ENCODE data around the gene DNAH12.

DNAH12 gene

DNA sequence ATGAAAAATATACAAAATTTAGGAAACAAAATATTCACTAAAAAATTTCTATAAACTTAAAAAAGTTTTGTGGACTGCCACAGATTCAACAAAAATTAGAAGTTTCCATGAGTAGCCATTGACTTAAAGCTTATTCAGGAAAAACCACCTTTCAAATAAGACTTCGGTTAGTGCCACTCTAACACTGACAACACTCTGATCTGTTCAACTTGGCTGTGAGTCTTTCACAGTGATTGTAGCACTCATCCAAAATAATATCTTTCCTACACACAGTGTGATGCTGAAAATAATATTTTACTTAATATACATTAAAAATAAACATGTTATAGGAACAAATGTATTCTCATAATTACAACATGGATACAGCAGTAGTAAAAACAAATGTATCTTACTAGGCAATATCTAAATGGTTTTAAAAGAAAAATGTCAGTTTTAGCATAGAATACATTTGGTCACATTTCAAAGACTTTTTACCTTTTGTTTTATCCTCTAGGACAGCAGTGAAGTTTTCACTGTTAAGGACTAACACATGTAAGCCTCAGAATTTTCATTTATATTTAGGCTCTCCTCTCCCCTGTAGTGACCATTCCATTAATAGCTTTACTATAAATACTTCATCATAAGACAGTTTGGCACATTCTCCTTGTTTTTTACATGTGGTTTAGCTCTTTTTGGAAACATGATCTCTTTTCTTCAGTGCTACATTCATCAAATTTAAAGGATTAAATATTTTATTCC is 251.8 kb downstream of the DNAH12 start, which contains the start of gene ASB14:
Gene ASB14 (minus strand): TSS at position 527 of the 738 bp plus-strand sequence. CDS start 652 bp downstream, outside the sequence.
- no peak for TF ChIP-seq CTCF (IDR thresholded peaks at IDR 0.05; ENCODE audit: low read depth, low read length, missing control alignments)
- H3K4me3 ChIP-seq (ENCODE audit: low read depth, low read length), result no peak within 1 kb of the TSS
- no peak for DNase-seq (ENCODE audit: low read depth)
- in situ Hi-C loops (cut with HindIII; ENCODE audit: low sequenced_read_pairs), result no loop called here

GRCh38 chr3:57288403-57288802 is 255.7 kb downstream of the DNAH12 start:
- in situ Hi-C loops (cut with HindIII; ENCODE audit: low sequenced_read_pairs), result no loop called here
- no peak overlapping the region for H3K4me3 ChIP-seq (ENCODE audit: low read depth, low read length)
- TF ChIP-seq CTCF (IDR thresholded peaks at IDR 0.05; ENCODE audit: low read depth, low read length, missing control alignments), result no peak
- DNase-seq (ENCODE audit: low read depth), result no peak

DNA sequence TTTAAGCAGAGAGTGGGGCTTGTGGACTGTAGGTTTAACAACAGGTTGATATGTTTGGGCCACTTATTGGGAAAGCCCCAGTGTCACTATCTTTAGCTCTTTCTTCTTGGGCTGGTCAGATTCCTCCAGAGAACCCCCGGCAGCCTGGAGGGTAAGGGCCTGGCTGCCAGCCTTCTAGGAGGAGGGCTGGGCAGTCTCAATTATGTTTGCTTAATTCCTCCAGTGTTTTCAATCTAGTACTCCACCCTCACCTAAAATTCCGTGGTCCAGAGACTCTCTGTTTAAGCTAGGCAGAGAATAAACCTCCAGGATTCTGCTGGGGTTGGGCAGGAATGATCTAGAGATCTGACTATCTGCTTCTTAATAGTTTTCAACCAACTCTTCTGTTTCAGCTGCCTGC is 256.9 kb downstream of the DNAH12 start:
- in situ Hi-C loops (cut with HindIII; ENCODE audit: low sequenced_read_pairs), result no loop called here
- H3K4me3 ChIP-seq (ENCODE audit: low read depth, low read length), result no peak overlapping the region
- TF ChIP-seq CTCF (IDR thresholded peaks at IDR 0.05; ENCODE audit: low read depth, low read length, missing control alignments), result no peak
- DNase-seq (ENCODE audit: low read depth), result no peak

DNA sequence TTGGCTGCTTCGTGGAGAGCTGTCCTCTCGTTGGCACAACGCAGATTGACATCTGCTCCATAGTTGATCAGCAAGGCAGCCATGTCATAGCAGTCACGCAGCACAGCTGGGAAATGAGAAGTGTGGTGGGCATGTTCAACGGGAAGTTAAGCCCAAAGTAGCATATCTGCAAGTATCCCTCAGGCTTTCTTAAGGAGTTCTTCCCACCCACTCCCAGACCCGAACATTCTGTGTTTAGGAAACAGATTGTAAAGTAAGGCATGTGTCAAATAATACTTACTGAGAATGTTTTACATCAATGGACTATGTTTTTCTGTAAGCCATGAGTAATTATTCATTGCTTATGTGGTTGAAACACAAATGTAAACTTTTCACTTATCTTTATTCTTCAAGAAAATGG is 260.8 kb downstream of the DNAH12 start:
- in situ Hi-C loops (cut with HindIII; ENCODE audit: low sequenced_read_pairs), result no loop called here
- no peak for DNase-seq (ENCODE audit: low read depth)
- no peak for TF ChIP-seq CTCF (IDR thresholded peaks at IDR 0.05; ENCODE audit: low read depth, low read length, missing control alignments)
- H3K4me3 ChIP-seq (ENCODE audit: low read depth, low read length), result no peak overlapping the region

GRCh38 chr3:57281715-57282114 is 262.4 kb downstream of the DNAH12 start:
- no peak overlapping the region for H3K4me3 ChIP-seq (ENCODE audit: low read depth, low read length)
- in situ Hi-C loops (cut with HindIII; ENCODE audit: low sequenced_read_pairs), result no loop called here
- no peak for DNase-seq (ENCODE audit: low read depth)
- no peak for TF ChIP-seq CTCF (IDR thresholded peaks at IDR 0.05; ENCODE audit: low read depth, low read length, missing control alignments)

GRCh38 chr3:57279685-57280084 is 264.5 kb downstream of the DNAH12 start:
- DNase-seq (ENCODE audit: low read depth), result no peak
- H3K4me3 ChIP-seq (ENCODE audit: low read depth, low read length), result no peak overlapping the region
- TF ChIP-seq CTCF (IDR thresholded peaks at IDR 0.05; ENCODE audit: low read depth, low read length, missing control alignments), result no peak
- in situ Hi-C loops (cut with HindIII; ENCODE audit: low sequenced_read_pairs), result no loop called here

All from astrocyte of the cerebellum (primary cell).